Gastrocnemius medialis (tissue), 4 donors: ENCODE data around the gene DUSP18. TPM values are rescaled to one million over a fixed set of nuclear protein-coding genes. Genes with fewer than 3 reads are reported as not detected.
"Not testable (repeated sequence)": the region's sequence is repeated elsewhere in the genome, so short reads cannot be mapped to it uniquely, and the experiment has no call there.

Experiments
- ATAC-seq, 2 donors: fragments of 150-250 bp; one replicate each; pipeline ENCODE4 v1.9.1; 2016
- DNase-seq, 2 donors: peaks; one replicate each; pipeline ENCODE4 v3.0.0-alpha.2; 2019
- H3K27ac ChIP-seq, 4 donors: fragments of 200-600 bp; sonication (generic); 1 replicate in 1 of 4; 2 replicates in 3 of 4; pipeline ENCODE4 v1.5.1; 2016 to 2018; ENCODE audit warnings: mild to moderate bottlenecking in 2 of 4, moderate library complexity in 1 of 4
- H3K27me3 ChIP-seq, 3 donors: fragments of 200-600 bp; sonication (generic) in 2 of 3; 1 replicate in 1 of 3; 2 replicates in 2 of 3; pipeline versions ENCODE4 v1.5.1 to v1.6.0; 2016 to 2019; ENCODE audit warnings: mild to moderate bottlenecking in 1 of 3, moderate library complexity in 1 of 3
- H3K36me3 ChIP-seq, 2 donors: fragments of 200-600 bp; sonication (generic) in 1 of 2; one replicate each; pipeline ENCODE4 v1.5.1; 2017 to 2018
- H3K4me1 ChIP-seq, 2 donors: fragments of 200-600 bp; sonication (generic) in 1 of 2; one replicate each; pipeline ENCODE4 v1.5.1; 2016 to 2017; ENCODE audit warnings: mild to moderate bottlenecking in 2 of 2
- H3K4me3 ChIP-seq, 4 donors: fragments of 200-600 bp; sonication (generic) in 3 of 4; 1 replicate in 1 of 4; 2 replicates in 3 of 4; pipeline ENCODE4 v1.5.1; 2016 to 2019; ENCODE audit warnings: mild to moderate bottlenecking in 2 of 4
- H3K9me3 ChIP-seq, 3 donors: fragments of 200-600 bp; sonication (generic) in 2 of 3; 1 replicate in 1 of 3; 2 replicates in 2 of 3; pipeline ENCODE4 v1.5.1; 2016 to 2019
- CTCF ChIP-seq, 5 experiments: fragments of 450-650 bp in 3 of 5; fragments of 200-600 bp in 2 of 5; sonication (generic) in 2 of 5; IDR thresholded peaks in 4 of 5; conservative IDR thresholded peaks in 1 of 5; 1 replicate in 4 of 5; 2 replicates in 1 of 5; pipeline ENCODE4 v1.5.1; 2016 to 2019; ENCODE audit warnings: antibody characterized with exemption in 5 of 5, mild to moderate bottlenecking in 3 of 5, moderate library complexity in 3 of 5
- POLR2A ChIP-seq, 2 donors: fragments of 450-650 bp; IDR thresholded peaks; one replicate each; pipeline ENCODE4 v1.6.1; 2017; ENCODE audit warnings: antibody characterized with exemption in 2 of 2, mild to moderate bottlenecking in 2 of 2, moderate library complexity in 2 of 2
- in situ Hi-C, 4 donors: fragments of 200-750 bp; cut with MboI; loops; one replicate each; pipeline versions ENCODE4 v1.15.0 to v1.8.0; 2017; ENCODE audit warnings: low sequenced_read_pairs in 4 of 4
- intact Hi-C: fragments of 100-400 bp; cut with DNase I; formaldehyde crosslinking; loops from one replicate; pipeline ENCODE4 v1.15.1; 2023; ENCODE audit warnings: low total_unique reads
- total RNA-seq, 4 donors: library from RNA; depleted of rRNA; stranded (reverse); fragments of >200 nt; gene quantifications; one replicate each; pipeline versions ENCODE4 v1.1.0 to v1.2.3, GENCODE V29; 2016

The DUSP18 gene
- total RNA-seq, 4 donors from 2014 or later: 0.82 to 4.3 (median 2.0) TPM

- H3K4me1 ChIP-seq: no peaks in the 10 kb centered on the region
- no peaks in the 10 kb centered on the region for H3K27me3 ChIP-seq
- H3K9me3 ChIP-seq: no peaks in the 10 kb centered on the region
- no peaks in the 10 kb centered on the region for H3K36me3 ChIP-seq
- DNase-seq: no peak
- no peak for ATAC-seq
- in situ Hi-C loops: loop anchor here in 1 of 4 donors (25.0 kb wide), 1 partner anchor 284 kb away; no protein-coding TSS in a partner anchor
- intact Hi-C loops: no loop called here
- no peak for TF ChIP-seq POLR2A (IDR thresholded peaks at IDR 0.05)
- no peak for TF ChIP-seq CTCF (IDR thresholded peaks at IDR 0.05 in 4 of 5, conservative IDR thresholded peaks at IDR 0.05 in 1 of 5)
- H3K27ac ChIP-seq: no peak overlapping the region
- no peak overlapping the region for H3K4me3 ChIP-seq
Observed at GRCh38 chr22:30628491-30628890, 39.2 kb downstream of the DUSP18 start.

GRCh38 chr22:30627471-30627870 lies 40.2 kb downstream of the DUSP18 start:
- peaks cover 0 to 4% of the 10 kb centered on the region in 2 donors for H3K36me3 ChIP-seq
- no peak overlapping the region for H3K27ac ChIP-seq
- in situ Hi-C loops (loop anchor here in 1 of 4 donors (25.0 kb wide), 1 partner anchor 285 kb away; no protein-coding TSS in a partner anchor), intact Hi-C loops (no loop called here)
- H3K4me1 ChIP-seq: no peaks in the 10 kb centered on the region
- H3K27me3 ChIP-seq: no peaks in the 10 kb centered on the region
- DNase-seq: no peak
- H3K4me3 ChIP-seq: no peak overlapping the region
- no peak for ATAC-seq
- H3K9me3 ChIP-seq: no peaks in the 10 kb centered on the region
- TF ChIP-seq POLR2A (IDR thresholded peaks at IDR 0.05) (no peak), CTCF (IDR thresholded peaks at IDR 0.05 in 4 of 5, conservative IDR thresholded peaks at IDR 0.05 in 1 of 5) (no peak)

GRCh38 chr22:30626413-30626812 lies 41.3 kb downstream of the DUSP18 start:
- in situ Hi-C loops: loop anchor here in 1 of 4 donors (25.0 kb wide), 1 partner anchor 286 kb away; no protein-coding TSS in a partner anchor
- Histone ChIP-seq H3K4me1 (no peaks in the 10 kb centered on the region), H3K36me3 (peaks cover 0 to 4% of the 10 kb centered on the region in 2 donors), H3K4me3 (no peak overlapping the region), H3K27me3 (no peaks in the 10 kb centered on the region), H3K27ac (no peak overlapping the region), H3K9me3 (no peaks in the 10 kb centered on the region)
- TF ChIP-seq POLR2A (IDR thresholded peaks at IDR 0.05): no peak
- no peak for TF ChIP-seq CTCF (IDR thresholded peaks at IDR 0.05 in 4 of 5, conservative IDR thresholded peaks at IDR 0.05 in 1 of 5)
- DNase-seq (no peak), ATAC-seq (no peak)
- intact Hi-C loops: no loop called here

GRCh38 chr22:30619909-30620308 lies 47.8 kb downstream of the DUSP18 start:
- H3K9me3 ChIP-seq, H3K27me3 ChIP-seq, H3K27ac ChIP-seq, intact Hi-C loops, in situ Hi-C loops, H3K4me1 ChIP-seq, DNase-seq, H3K4me3 ChIP-seq, ATAC-seq: not testable (repeated sequence)
- H3K36me3 ChIP-seq: peaks cover 0 to 25% of the 10 kb centered on the region in 2 donors

- peaks cover 0 to 24% of the 10 kb centered on the region in 2 donors for H3K36me3 ChIP-seq
- TF ChIP-seq CTCF (IDR thresholded peaks at IDR 0.05 in 4 of 5, conservative IDR thresholded peaks at IDR 0.05 in 1 of 5) (no peak), POLR2A (IDR thresholded peaks at IDR 0.05) (no peak)
- intact Hi-C loops: no loop called here
Observed at GRCh38 chr22:30617819-30618218, 49.9 kb downstream of the DUSP18 start.

More at GRCh38 chr22:30617819-30618218, 49.9 kb downstream of the DUSP18 start:
- Histone ChIP-seq H3K9me3 (no peaks in the 10 kb centered on the region), H3K4me3 (no peak overlapping the region), H3K27ac (no peak overlapping the region), H3K4me1 (no peaks in the 10 kb centered on the region), H3K27me3 (no peaks in the 10 kb centered on the region)
- ATAC-seq: no peak
- no peak for DNase-seq
- in situ Hi-C loops: no loop called here
